Gastroesophageal sphincter (tissue), 4 donors: ENCODE data around the gene SRM. TPM values are rescaled to one million over a fixed set of nuclear protein-coding genes. Genes with fewer than 3 reads are reported as not detected.
"Not testable (repeated sequence)": the region's sequence is repeated elsewhere in the genome, so short reads cannot be mapped to it uniquely, and the experiment has no call there.

Experiments
- ATAC-seq: fragments of 150-250 bp; one replicate; pipeline ENCODE4 v1.9.1; 2016; ENCODE audit warnings: mild to moderate bottlenecking, moderate library complexity
- H3K27ac ChIP-seq, 4 donors: fragments of 200-600 bp; sonication (generic) in 3 of 4; 1 replicate in 3 of 4; 2 replicates in 1 of 4; pipeline ENCODE4 v1.5.1; 2016 to 2019
- H3K27me3 ChIP-seq: fragments of 200-600 bp; sonication (generic); one replicate; pipeline ENCODE4 v1.5.1; 2019
- H3K36me3 ChIP-seq, 2 donors: fragments of 200-600 bp; sonication (generic); one replicate each; pipeline ENCODE4 v1.5.1; 2019; ENCODE audit warnings: control low read depth in 1 of 2
- H3K4me1 ChIP-seq, 3 donors: fragments of 200-600 bp; sonication (generic); 1 replicate in 2 of 3; 2 replicates in 1 of 3; pipeline ENCODE4 v1.5.1; 2016 to 2019; ENCODE audit warnings: control low read depth in 2 of 3
- H3K4me3 ChIP-seq, 2 donors: fragments of 200-600 bp; sonication (generic); one replicate each; pipeline ENCODE4 v1.5.1; 2019; ENCODE audit warnings: mild to moderate bottlenecking in 1 of 2, moderate library complexity in 1 of 2
- H3K9me3 ChIP-seq, 3 donors: fragments of 200-600 bp; sonication (generic); one replicate each; pipeline ENCODE4 v1.5.1; 2017 to 2019; ENCODE audit warnings: control low read depth in 2 of 3
- EP300 ChIP-seq: sonication (generic); formaldehyde crosslinking; IDR thresholded peaks from one replicate; pipeline ENCODE4 v1.6.1; 2017; ENCODE audit warnings: antibody characterized with exemption, mild to moderate bottlenecking
- POLR2A ChIP-seq, 2 donors: fragments of 450-650 bp; IDR thresholded peaks; one replicate each; pipeline ENCODE4 v1.6.1; 2017; ENCODE audit warnings: antibody characterized with exemption in 2 of 2, mild to moderate bottlenecking in 2 of 2, moderate library complexity in 1 of 2
- POLR2AphosphoS5 ChIP-seq: sonication (generic); formaldehyde crosslinking; IDR thresholded peaks from one replicate; pipeline ENCODE4 v1.6.1; 2017; ENCODE audit warnings: antibody characterized with exemption
- WGBS, 2 donors: methylation state at CpG; one replicate each; pipeline ENCODE4 v1.1.5; 2018; ENCODE audit warnings: low coverage in 1 of 2; 5-methylcytosine and 5-hydroxymethylcytosine counted together
- total RNA-seq, 4 donors: library from RNA; depleted of rRNA; stranded (reverse); fragments of >200 nt; gene quantifications; one replicate each; pipeline ENCODE4 v1.1.0, GENCODE V29; 2016
- TF ChIP-seq, protein P1 (sequence below), 4 experiments: fragments of 200-600 bp in 2 of 4; fragments of 450-650 bp in 2 of 4; sonication (generic) in 1 of 4; IDR thresholded peaks; one replicate each; pipeline ENCODE4 v1.5.1; 2017 to 2019; ENCODE audit warnings: antibody characterized with exemption in 4 of 4, mild to moderate bottlenecking in 2 of 4, moderate library complexity in 2 of 4

The SRM gene
- total RNA-seq, 4 donors from 2014 or later: 29.3 to 54.0 (median 34.1) TPM

DNA sequence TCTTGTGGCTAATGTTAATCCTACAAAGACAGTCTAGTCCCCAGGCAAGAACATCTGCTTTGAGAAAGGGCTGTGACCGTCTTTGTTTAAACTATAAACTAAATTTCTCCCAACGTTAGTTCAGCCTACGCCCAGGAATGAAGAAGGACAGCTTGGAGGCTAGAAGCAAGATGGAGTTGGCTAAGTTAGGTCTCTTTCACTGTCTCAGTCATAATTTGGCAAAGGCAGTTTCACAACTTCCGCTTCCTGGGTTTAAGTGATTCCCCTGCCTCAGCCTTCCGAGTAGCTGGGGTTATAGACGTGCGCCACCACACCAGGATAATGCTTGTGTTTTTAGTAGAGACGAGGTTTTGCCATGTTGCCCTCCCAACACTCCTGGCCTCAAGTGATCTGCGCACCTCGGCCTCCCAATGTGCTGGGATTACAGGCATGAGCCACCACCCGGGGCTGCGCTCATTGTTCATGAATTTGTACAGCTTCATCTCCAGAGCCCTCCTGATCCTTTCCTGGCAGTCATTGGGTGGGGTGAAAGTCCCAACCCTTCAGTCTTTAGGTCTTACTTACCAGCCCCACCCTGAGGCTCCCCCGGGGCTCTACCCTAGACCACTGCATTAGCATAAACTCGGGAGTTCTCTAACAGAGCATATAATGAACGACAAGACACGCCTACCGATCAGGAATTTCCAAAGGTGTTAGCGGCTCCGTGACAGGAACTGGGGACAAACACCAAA, 7.9 kb downstream of the SRM start:
- no peak overlapping the region for H3K27ac ChIP-seq
- TF ChIP-seq POLR2AphosphoS5: no peak
- no peak for TF ChIP-seq POLR2A (IDR thresholded peaks at IDR 0.05)
- TF ChIP-seq, protein P1, sequence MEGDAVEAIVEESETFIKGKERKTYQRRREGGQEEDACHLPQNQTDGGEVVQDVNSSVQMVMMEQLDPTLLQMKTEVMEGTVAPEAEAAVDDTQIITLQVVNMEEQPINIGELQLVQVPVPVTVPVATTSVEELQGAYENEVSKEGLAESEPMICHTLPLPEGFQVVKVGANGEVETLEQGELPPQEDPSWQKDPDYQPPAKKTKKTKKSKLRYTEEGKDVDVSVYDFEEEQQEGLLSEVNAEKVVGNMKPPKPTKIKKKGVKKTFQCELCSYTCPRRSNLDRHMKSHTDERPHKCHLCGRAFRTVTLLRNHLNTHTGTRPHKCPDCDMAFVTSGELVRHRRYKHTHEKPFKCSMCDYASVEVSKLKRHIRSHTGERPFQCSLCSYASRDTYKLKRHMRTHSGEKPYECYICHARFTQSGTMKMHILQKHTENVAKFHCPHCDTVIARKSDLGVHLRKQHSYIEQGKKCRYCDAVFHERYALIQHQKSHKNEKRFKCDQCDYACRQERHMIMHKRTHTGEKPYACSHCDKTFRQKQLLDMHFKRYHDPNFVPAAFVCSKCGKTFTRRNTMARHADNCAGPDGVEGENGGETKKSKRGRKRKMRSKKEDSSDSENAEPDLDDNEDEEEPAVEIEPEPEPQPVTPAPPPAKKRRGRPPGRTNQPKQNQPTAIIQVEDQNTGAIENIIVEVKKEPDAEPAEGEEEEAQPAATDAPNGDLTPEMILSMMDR (IDR thresholded peaks at IDR 0.05): no peak
- no peak for TF ChIP-seq EP300
- no peaks in the 10 kb centered on the region for H3K9me3 ChIP-seq
- H3K4me3 ChIP-seq: no peak overlapping the region
- H3K36me3 ChIP-seq: peaks cover 0 to 31% of the 10 kb centered on the region in 2 donors
- peaks cover 25% of the 10 kb centered on the region for H3K27me3 ChIP-seq
- WGBS, 2 donors: 40 to 50% methylated on average over 7 to 15 of the region's 19 CpGs
- H3K4me1 ChIP-seq: peaks cover 0 to 8% (median 0%) of the 10 kb centered on the region in 3 donors
- ATAC-seq: no peak

DNA sequence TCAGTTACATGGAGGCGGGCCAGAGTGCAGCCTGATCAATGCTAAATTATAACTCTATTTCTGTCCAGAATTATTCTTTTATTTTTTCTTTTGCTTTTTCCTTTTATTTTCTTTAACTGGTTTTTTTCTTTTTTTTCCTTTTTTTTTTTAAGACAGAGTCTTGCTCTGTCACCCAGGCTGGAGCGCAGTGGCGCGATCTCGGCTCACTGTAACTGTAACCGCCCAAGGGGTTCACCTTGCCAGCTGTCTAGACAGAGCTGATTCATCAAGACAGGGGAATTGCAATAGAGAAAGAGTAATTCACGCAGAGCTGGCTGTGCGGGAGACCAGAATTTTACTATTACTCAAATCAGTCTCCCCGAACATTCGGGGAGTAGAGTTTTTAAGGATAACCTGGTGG, 8.7 kb downstream of the SRM start:
- H3K4me3 ChIP-seq, H3K9me3 ChIP-seq, H3K4me1 ChIP-seq, H3K27ac ChIP-seq, ATAC-seq: not testable (repeated sequence)
- H3K36me3 ChIP-seq: peaks cover 0 to 23% of the 10 kb centered on the region in 2 donors
- WGBS, 2 donors: 60% methylated on average over 1 of the region's 10 CpGs; no CpG with 5 or more reads in 1 of the 2 donors
- peaks cover 25% of the 10 kb centered on the region for H3K27me3 ChIP-seq

DNA sequence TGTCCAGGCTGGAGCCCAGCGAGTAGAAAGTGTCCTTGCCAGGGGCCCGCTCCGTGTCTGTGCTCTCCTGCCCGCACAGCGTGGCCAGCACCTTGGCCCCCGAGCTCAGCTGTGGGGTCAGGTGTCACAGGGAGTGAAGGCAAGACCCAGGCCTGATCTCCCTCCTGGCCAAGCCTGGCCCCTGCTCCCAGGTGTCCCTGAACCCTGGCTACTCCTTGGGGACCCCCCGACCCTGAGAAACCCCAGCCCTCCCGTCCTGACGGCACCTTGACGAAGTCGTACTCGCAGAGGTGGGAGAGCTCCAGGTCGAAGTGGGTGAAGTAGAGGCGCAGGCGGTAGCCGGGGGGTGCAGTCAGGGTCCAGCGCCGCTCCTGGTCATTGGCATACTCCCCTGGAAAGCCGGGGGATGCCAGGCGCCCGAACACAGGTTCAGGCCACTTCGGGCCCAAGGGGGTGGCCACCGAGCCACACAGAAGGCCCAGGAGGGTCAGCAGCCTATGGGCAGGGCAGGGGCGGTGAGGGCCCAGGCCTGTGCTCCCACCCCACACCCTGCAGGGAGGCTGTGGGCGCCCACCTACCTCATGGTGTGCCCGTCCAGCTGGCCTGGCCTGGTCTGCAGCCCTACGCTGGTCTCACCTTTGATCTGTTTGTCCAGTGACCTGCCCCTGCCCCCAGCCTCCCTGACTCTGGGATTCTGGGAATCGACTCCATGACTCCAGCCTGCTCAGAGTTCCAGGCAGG, 13.0 kb downstream of the SRM start, which contains the start of gene MASP2:
TSS of gene MASP2 (minus strand) at position 615 of the 741 bp plus-strand sequence. CDS start at position 583, 32 bp downstream.
- H3K4me1 ChIP-seq: no peaks in the 10 kb centered on the region
- TF ChIP-seq, protein P1 (IDR thresholded peaks at IDR 0.05): no peak
- TF ChIP-seq EP300 (no peak), POLR2A (IDR thresholded peaks at IDR 0.05) (no peak), POLR2AphosphoS5 (no peak)
- ATAC-seq: no peak
- H3K9me3 ChIP-seq: no peaks in the 10 kb centered on the region
- H3K27me3 ChIP-seq: peaks cover 11% of the 10 kb centered on the region
- H3K36me3 ChIP-seq: no peaks in the 10 kb centered on the region
- no peak within 1 kb of the TSS for H3K27ac ChIP-seq
- H3K4me3 ChIP-seq: no peak within 1 kb of the TSS
- 90% methylated on average over 7 of the region's 28 CpGs; no CpG with 5 or more reads in 1 of the 2 donors for WGBS, 2 donors

DNA sequence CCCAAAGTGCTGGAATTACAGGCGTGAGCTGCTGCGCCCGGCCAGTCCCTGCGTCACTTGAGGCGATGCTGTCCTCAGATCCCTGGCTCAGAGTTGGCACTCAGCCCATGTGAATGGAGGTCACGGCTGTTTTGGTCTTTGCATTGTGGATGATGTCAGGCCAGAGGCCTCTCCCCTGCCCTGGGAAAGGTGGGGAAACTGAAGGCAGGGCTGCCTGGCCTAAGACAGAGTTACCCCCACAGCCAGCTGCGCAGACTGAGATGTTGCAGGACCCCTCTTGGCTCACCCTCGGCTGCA, 13.6 kb downstream of the SRM start:
- TF ChIP-seq POLR2A (IDR thresholded peaks at IDR 0.05) (no peak), EP300 (no peak), POLR2AphosphoS5 (no peak)
- TF ChIP-seq, protein P1 (IDR thresholded peaks at IDR 0.05): no peak
- H3K27me3 ChIP-seq: peaks cover 11% of the 10 kb centered on the region
- H3K9me3 ChIP-seq: no peaks in the 10 kb centered on the region
- no peaks in the 10 kb centered on the region for H3K36me3 ChIP-seq
- no peak overlapping the region for H3K27ac ChIP-seq
- no peak overlapping the region for H3K4me3 ChIP-seq
- no peak for ATAC-seq
- no CpG with 5 or more reads among the region's 8 CpGs for WGBS, 2 donors
- no peaks in the 10 kb centered on the region for H3K4me1 ChIP-seq

DNA sequence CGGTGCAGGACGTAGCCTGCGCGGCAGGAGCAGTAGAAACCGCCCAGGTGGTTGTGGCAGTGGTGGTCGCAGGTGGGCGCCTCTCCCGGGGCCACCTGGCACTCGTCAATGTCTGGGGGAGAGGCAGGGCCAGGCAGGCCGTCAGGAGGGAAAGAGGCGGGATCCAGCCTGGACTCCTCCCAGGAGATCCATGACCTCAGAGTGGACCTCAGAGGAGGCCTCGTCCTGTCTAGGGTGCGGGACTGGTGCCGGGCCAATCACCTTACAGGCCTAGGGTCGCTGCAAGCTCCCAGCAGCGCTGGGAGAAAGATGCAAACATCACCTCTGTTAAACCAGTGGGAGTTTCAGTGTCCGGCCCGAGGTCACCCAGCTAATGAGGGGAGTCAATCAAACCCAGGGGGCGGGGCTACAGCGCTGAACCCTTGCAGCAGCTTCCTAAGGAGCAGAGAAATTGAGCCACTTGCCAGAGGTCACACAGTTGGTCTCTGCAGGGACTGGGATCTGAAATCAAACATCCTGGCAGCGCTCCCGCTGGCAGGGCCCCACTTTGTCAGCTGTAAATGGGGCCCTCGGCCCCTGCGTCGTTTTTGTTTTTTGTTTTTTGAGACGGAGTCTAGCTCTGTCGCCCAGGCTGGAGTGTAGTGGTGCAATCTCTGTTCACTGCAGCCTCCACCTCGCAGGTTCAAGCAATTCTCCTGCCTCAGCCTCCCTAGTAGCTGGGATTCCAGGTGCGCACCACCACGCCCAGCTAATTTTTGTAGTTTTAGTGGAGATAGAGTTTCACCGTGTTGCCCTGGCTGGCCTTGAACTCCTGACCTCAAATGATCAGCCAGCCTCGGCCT, 14.2 kb downstream of the SRM start:
- TF ChIP-seq POLR2AphosphoS5: no peak
- TF ChIP-seq, protein P1 (IDR thresholded peaks at IDR 0.05): no peak
- TF ChIP-seq EP300: no peak
- no peak for TF ChIP-seq POLR2A (IDR thresholded peaks at IDR 0.05)
- no peak for ATAC-seq
- WGBS, 2 donors: 36 to 58% methylated on average over 5 to 13 of the region's 32 CpGs

More for the DNA sequence above, 14.2 kb downstream of the SRM start:
- no peak overlapping the region for H3K4me3 ChIP-seq
- no peaks in the 10 kb centered on the region for H3K36me3 ChIP-seq
- no peaks in the 10 kb centered on the region for H3K4me1 ChIP-seq
- H3K9me3 ChIP-seq: no peaks in the 10 kb centered on the region
- H3K27me3 ChIP-seq: peaks cover 8% of the 10 kb centered on the region
- no peak overlapping the region for H3K27ac ChIP-seq
